A549 (cell line): ENCODE measurements around the gene TRIP11.

Experiments
- EP300 ChIP-seq, 2 experiments: fragments of >200 bp; sonication (Bioruptor Twin); formaldehyde crosslinking; IDR thresholded peaks; 2 replicates in 1 of 2; 3 replicates in 1 of 2; pipeline ENCODE4 v1.6.1; 2016 to 2017
- GATA3 ChIP-seq: IDR thresholded peaks from 2 replicates; pipeline ENCODE4 v1.6.1; 2012; ENCODE audit warnings: borderline replicate concordance
- HES2 ChIP-seq: fragments of >200 bp; sonication (Bioruptor Twin); formaldehyde crosslinking; IDR thresholded peaks from 2 replicates; pipeline ENCODE4 v1.6.1; 2016
- JUN ChIP-seq, 2 experiments: fragments of >200 bp; sonication (Bioruptor Twin); formaldehyde crosslinking; IDR thresholded peaks; 2 replicates in 1 of 2; 3 replicates in 1 of 2; pipeline ENCODE4 v1.6.1; 2016 to 2017
- PHF8 ChIP-seq: fragments of 200-600 bp; sonication (generic); IDR thresholded peaks from 2 replicates; pipeline ENCODE4 v1.6.1; 2016; ENCODE audit warnings: low read depth, mild to moderate bottlenecking, antibody characterized with exemption, moderate library complexity, borderline replicate concordance
- POLR2A ChIP-seq: IDR thresholded peaks from 2 replicates; pipeline ENCODE4 v1.6.1; 2012; ENCODE audit warnings: mild to moderate bottlenecking, low read length
- RARB ChIP-seq: fragments of 250-450 bp; sonication (Bioruptor Pico); IDR thresholded peaks from 2 replicates; pipeline ENCODE4 v1.8.0; 2021; ENCODE audit warnings: mild to moderate bottlenecking, moderate library complexity
- TF ChIP-seq, protein P1 (sequence below): fragments of >200 bp; sonication (Bioruptor Twin); formaldehyde crosslinking; IDR thresholded peaks from 3 replicates; pipeline ENCODE4 v1.5.1; 2016

DNA sequence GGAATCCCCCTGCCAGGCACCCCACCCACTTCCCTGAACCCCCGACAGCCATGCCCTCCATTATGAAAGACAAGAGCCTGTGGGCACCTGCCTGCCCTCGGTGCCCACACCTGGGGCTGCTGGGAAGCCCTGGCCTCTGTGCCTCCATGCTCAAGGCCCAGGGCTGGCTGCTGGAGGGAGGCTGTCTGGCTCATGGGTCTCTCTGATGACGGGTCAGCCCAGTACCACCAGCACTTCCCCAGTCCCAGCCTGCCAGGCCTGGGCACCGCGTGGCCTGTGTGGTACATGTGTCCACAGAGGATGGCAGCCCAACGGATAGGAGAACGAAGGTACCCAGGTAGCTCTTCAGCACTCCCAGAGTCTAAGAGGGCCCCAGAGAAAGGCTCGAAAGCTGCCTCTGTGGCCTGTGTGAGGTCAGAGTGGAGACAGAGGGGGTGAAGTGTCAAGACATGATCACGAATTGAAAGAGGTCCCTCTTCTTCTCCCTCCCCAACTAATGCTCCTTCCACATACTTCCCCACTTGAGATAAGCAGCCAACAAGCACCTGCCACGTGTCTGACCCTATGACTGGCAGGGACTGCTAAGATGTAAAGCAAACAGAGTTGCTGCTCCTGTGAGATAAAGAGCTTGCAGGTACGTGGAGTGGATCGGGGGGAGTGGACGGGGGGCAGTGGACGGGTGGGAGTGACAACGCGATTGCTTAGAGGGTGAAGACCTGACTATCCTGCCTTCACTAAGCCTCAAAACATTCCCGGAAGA lies 113.5 kb downstream of the TRIP11 start:
- TF ChIP-seq RARB (CRISPR knock-in tag) (no peak), PHF8 (no peak), GATA3 (no peak), HES2 (no peak), EP300 (IDR thresholded peaks at IDR 0.05) (no peak), POLR2A (no peak), JUN (IDR thresholded peaks at IDR 0.05) (no peak)
- TF ChIP-seq, protein P1, sequence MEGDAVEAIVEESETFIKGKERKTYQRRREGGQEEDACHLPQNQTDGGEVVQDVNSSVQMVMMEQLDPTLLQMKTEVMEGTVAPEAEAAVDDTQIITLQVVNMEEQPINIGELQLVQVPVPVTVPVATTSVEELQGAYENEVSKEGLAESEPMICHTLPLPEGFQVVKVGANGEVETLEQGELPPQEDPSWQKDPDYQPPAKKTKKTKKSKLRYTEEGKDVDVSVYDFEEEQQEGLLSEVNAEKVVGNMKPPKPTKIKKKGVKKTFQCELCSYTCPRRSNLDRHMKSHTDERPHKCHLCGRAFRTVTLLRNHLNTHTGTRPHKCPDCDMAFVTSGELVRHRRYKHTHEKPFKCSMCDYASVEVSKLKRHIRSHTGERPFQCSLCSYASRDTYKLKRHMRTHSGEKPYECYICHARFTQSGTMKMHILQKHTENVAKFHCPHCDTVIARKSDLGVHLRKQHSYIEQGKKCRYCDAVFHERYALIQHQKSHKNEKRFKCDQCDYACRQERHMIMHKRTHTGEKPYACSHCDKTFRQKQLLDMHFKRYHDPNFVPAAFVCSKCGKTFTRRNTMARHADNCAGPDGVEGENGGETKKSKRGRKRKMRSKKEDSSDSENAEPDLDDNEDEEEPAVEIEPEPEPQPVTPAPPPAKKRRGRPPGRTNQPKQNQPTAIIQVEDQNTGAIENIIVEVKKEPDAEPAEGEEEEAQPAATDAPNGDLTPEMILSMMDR: no peak
